Measurements from ENCODE around the gene TNFRSF21. TPM values are rescaled to one million over a fixed set of nuclear protein-coding genes. Genes with fewer than 3 reads are reported as not detected.
A peak's percentile ranks its signal among the peaks of the same experiment; 100 is the strongest.

TNFRSF21 gene
- total and polyA plus RNA-seq, 12 donors = 1.9 to 13.7 (median 7.5) TPM

GRCh38 chr6:47237196-47237595 is 72.5 kb downstream of the TNFRSF21 start:
- intact Hi-C loops (cut with DNase I) = no loop called here
- no peak for DNase-seq
- H3K36me3 ChIP-seq (replicated peaks in 1 of 2) = no peaks in the 10 kb centered on the region
- H3K27me3 ChIP-seq = no peaks in the 10 kb centered on the region
- TF ChIP-seq CTCF (IDR thresholded peaks at IDR 0.05) (no peak), POLR2A (IDR thresholded peaks at IDR 0.05) (no peak)
- no peaks in the 10 kb centered on the region for H3K9me3 ChIP-seq (replicated peaks in 1 of 3)
- WGBS, 4 donors = 73 to 85% (median 82%) methylated on average over 5 of the region's 5 CpGs
- H3K4me1 ChIP-seq (replicated peaks in 1 of 2) = peaks cover 0 to 7% of the 10 kb centered on the region in 2 donors
- no peak overlapping the region for H3K27ac ChIP-seq
- no peak overlapping the region for H3K4me3 ChIP-seq

- no peaks in the 10 kb centered on the region for H3K27me3 ChIP-seq
- no peak overlapping the region for H3K27ac ChIP-seq
- no peaks in the 10 kb centered on the region for H3K9me3 ChIP-seq (replicated peaks in 1 of 3)
- H3K4me1 ChIP-seq (replicated peaks in 1 of 2) = peaks cover 0 to 7% of the 10 kb centered on the region in 2 donors
- DNase-seq = peak in 3 of 7 donors; percentile 17 to 64 (median 28)
- intact Hi-C loops (cut with DNase I) = no loop called here
- H3K4me3 ChIP-seq = no peak overlapping the region
- no peaks in the 10 kb centered on the region for H3K36me3 ChIP-seq (replicated peaks in 1 of 2)
- TF ChIP-seq POLR2A (IDR thresholded peaks at IDR 0.05) = no peak
- 68 to 76% (median 72%) methylated on average over 8 of the region's 8 CpGs for WGBS, 4 donors
Observed at GRCh38 chr6:47235964-47236760, 73.5 kb downstream of the TNFRSF21 start.

- H3K9me3 ChIP-seq (replicated peaks in 1 of 3) = no peaks in the 10 kb centered on the region
- intact Hi-C loops (cut with DNase I) = no loop called here
- 71 to 100% (median 78%) methylated on average over 1 of the region's 1 CpG for WGBS, 4 donors
- H3K27ac ChIP-seq = no peak overlapping the region
- no peaks in the 10 kb centered on the region for H3K27me3 ChIP-seq
- no peak overlapping the region for H3K4me3 ChIP-seq
- no peaks in the 10 kb centered on the region for H3K36me3 ChIP-seq (replicated peaks in 1 of 2)
- TF ChIP-seq POLR2A (IDR thresholded peaks at IDR 0.05) = no peak
- no peak for TF ChIP-seq CTCF (IDR thresholded peaks at IDR 0.05)
- DNase-seq = no peak
- H3K4me1 ChIP-seq (replicated peaks in 1 of 2) = peaks cover 0 to 7% of the 10 kb centered on the region in 2 donors
Observed at GRCh38 chr6:47235421-47235820, 74.3 kb downstream of the TNFRSF21 start.

- WGBS, 4 donors = 90 to 93% (median 92%) methylated on average over 30 of the region's 30 CpGs
- TF ChIP-seq POLR2A (IDR thresholded peaks at IDR 0.05) = no peak
- TF ChIP-seq CTCF (IDR thresholded peaks at IDR 0.05) = no peak
- intact Hi-C loops (cut with DNase I) = no loop called here
Observed at GRCh38 chr6:47234266-47234933, 75.3 kb downstream of the TNFRSF21 start.

More at GRCh38 chr6:47234266-47234933, 75.3 kb downstream of the TNFRSF21 start:
- H3K27me3 ChIP-seq = no peaks in the 10 kb centered on the region
- H3K9me3 ChIP-seq (replicated peaks in 1 of 3) = no peaks in the 10 kb centered on the region
- peaks cover 0 to 7% of the 10 kb centered on the region in 2 donors for H3K4me1 ChIP-seq (replicated peaks in 1 of 2)
- no peak for DNase-seq
- H3K27ac ChIP-seq = no peak overlapping the region
- no peak overlapping the region for H3K4me3 ChIP-seq
- H3K36me3 ChIP-seq (replicated peaks in 1 of 2) = no peaks in the 10 kb centered on the region
